ENCODE results near the gene CAV1.
"Not testable (repeated sequence)": the region's sequence is repeated elsewhere in the genome, so short reads cannot be mapped to it uniquely, and the experiment has no call there.

CAV1 gene

GRCh38 chr7:116524609-116525297 is at the start of gene CAV1:
Gene CAV1 (plus strand): TSS chr7:116525036. CDS start chr7:116525063, 27 bp downstream.
- DNase-seq: peak; percentile 81

GRCh38 chr7:116477625-116478024 is 47.2 kb upstream of the CAV1 start:
- DNase-seq: no peak

- DNase-seq: no peak
These were observed 46.0 kb upstream of the CAV1 start for GRCh38 chr7:116478834-116479233.

- no peak for DNase-seq
These were observed 41.4 kb upstream of the CAV1 start for GRCh38 chr7:116483271-116483942.

- DNase-seq: not testable (repeated sequence)
These were observed 40.4 kb upstream of the CAV1 start for GRCh38 chr7:116484389-116484788.

GRCh38 chr7:116487907-116488521 is 36.8 kb upstream of the CAV1 start:
- DNase-seq: no peak

GRCh38 chr7:116490351-116490750 is 34.5 kb upstream of the CAV1 start:
- DNase-seq: no peak

GRCh38 chr7:116491887-116492653 is 32.8 kb upstream of the CAV1 start:
- no peak for DNase-seq

GRCh38 chr7:116492654-116493109 is 32.2 kb upstream of the CAV1 start:
- DNase-seq: no peak

- DNase-seq: no peak
These were observed 31.4 kb upstream of the CAV1 start for GRCh38 chr7:116493449-116493848.

GRCh38 chr7:116494472-116494871 is 30.4 kb upstream of the CAV1 start:
- DNase-seq: no peak

- DNase-seq: no peak
These were observed 29.1 kb upstream of the CAV1 start for GRCh38 chr7:116495736-116496135.

- no peak for DNase-seq
These were observed 28.2 kb upstream of the CAV1 start for GRCh38 chr7:116496653-116497052.

- no peak for DNase-seq
These were observed 27.1 kb upstream of the CAV1 start for GRCh38 chr7:116497708-116498107.

- peak; percentile 81 for DNase-seq
These were observed 25.4 kb upstream of the CAV1 start, which contains the start of gene CAV2 for GRCh38 chr7:116499168-116500077. Gene CAV2 (plus strand): TSS chr7:116499738. CDS start chr7:116499782, 44 bp downstream.

GRCh38 chr7:116500078-116500853 is 24.6 kb upstream of the CAV1 start:
- DNase-seq: peak; percentile 67

GRCh38 chr7:116501425-116502167 is 23.2 kb upstream of the CAV1 start:
- DNase-seq: no peak

GRCh38 chr7:116502201-116503096 is 22.4 kb upstream of the CAV1 start:
- DNase-seq: no peak

- DNase-seq: no peak
These were observed 21.0 kb upstream of the CAV1 start for GRCh38 chr7:116503835-116504234.

Measured in right forelimb (tissue), 1 donor.